ENCODE measurements around the gene GATC. TPM values are rescaled to one million over a fixed set of nuclear protein-coding genes. Genes with fewer than 3 reads are reported as not detected.
A peak's percentile ranks its signal among the peaks of the same experiment; 100 is the strongest.
"Not testable (repeated sequence)": the region's sequence is repeated elsewhere in the genome, so short reads cannot be mapped to it uniquely, and the experiment has no call there.

GATC gene
- polyA plus RNA-seq, 4 donors = 23.5 to 36.0 (median 35.3) TPM

- DNase-seq (ENCODE audit: low read depth in 4 of 4, low spot score in 3 of 4) = no peak
Observed at GRCh38 chr12:120468821-120469449, 22.7 kb downstream of the GATC start.

- peak; percentile 90 to 93 (median 92) for DNase-seq (ENCODE audit: low read depth in 4 of 4, low spot score in 3 of 4)
Observed at GRCh38 chr12:120469450-120470149, 23.4 kb downstream of the GATC start, which contains the start of gene SRSF9. Gene SRSF9 (minus strand): TSS chr12:120469748. CDS start chr12:120469609, 139 bp downstream.

DNA sequence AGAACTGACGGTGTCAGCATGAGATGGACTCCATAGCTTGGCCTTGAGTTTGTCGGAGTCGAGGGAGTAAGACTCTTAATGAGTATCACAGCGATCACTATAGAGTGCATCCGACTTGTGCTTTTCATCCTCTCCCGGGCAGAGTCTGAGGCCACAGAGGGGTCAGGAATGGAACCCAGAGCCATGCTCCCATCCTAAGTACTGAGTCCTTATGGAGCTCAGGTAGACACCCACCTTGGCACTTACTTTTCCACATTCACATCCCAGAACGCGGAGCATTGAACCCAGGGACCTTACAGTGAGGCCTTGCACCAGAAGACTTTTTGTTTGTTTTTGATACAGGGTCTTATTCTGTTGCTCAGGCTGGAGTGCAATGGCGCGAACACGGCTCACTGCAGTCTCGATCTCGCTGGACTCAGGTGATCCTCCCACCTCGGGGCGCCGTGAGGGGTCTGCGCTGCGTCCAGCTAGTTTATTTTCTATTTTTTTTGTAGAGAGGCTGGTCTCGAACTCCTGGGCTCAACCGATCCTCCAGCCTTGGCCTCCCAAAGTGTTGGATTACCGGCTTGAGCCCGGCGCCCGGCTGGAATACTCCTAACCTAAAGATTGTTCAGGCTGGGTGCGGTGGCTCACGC lies 24.0 kb downstream of the GATC start:
- no peak for DNase-seq (ENCODE audit: low read depth in 4 of 4, low spot score in 3 of 4)

DNA sequence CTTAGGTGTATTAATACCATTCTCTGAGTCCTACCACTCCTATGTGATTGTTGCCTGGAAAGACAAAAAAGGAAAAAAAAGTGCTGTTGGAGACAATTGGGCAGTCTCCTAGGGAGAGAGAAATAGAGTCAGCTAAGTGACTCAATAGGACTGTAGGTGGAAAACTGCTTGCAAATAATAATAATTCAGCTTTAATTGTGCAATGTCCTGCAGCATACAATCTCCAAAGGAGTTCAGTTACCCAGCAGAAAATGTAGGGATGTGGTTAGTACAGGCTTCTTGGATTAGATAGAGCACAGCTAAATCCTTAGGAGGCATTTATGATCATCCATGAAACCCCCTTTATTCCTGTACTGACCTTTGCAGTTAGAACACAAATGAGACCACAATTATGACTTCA lies 26.3 kb downstream of the GATC start:
- DNase-seq (ENCODE audit: low read depth in 4 of 4, low spot score in 3 of 4) = no peak

DNA sequence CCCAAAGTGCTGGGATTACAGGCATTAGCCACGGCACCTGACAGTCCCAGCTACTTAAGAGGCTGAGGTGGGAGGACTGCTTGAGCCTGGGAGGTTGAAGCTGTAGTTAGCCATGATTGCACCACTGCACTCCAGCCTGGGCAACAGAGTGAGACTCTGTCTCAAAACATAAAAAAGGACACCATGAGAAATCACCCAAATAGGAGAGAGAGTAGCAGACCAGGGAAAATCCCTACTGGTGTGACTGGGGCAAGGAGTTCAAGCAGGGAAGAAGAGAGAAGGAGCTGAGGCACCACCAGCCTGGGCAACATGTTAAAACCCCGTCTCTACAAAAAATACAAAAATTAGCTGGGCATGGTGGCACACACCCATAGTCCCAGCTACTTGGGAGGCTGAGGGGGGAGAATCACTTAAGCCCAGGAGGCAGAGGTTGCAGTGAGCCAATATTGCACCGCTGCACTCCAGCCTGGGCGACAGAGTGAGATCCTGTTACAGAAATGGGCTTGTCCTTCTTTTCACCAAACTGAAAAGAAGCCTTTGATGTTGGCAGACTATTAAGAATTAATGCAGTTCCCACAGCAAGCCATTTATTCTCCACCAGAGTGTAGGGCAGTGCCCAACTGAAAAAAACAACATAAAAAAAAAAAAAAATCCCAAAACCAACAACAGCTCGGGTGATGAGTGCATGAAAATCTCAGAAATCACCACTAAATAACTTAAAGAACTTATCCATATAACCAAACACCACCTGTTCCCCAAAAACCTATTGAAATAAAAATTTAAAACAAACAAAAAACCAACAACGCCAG lies 27.8 kb downstream of the GATC start:
- no peak for DNase-seq (ENCODE audit: low read depth in 4 of 4, low spot score in 3 of 4)

- no peak for DNase-seq (ENCODE audit: low read depth in 4 of 4, low spot score in 3 of 4)
Observed at GRCh38 chr12:120474616-120474960, 28.3 kb downstream of the GATC start.

GRCh38 chr12:120475643-120476042 lies 29.4 kb downstream of the GATC start:
- DNase-seq (ENCODE audit: low read depth in 4 of 4, low spot score in 3 of 4) = no peak

DNA sequence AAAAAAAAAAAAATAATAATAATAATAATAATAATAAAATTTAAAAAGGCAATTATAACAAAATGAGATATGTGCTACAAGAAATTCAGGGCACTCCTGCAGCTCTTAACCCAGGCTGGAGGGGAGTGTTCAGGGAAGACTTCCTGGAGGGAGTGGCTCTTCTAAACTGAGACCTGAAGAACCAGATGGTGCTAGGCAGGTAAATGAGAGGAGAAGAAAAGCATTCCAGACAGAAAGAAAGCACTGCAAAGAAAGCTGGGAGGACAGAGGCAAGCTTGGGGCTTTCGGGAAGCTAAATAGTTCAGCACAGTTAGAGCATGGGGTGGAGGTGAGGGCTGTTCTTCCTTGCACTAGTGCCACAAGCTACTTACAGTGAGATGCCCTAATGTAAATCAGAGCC lies 33.2 kb downstream of the GATC start:
- no peak for DNase-seq (ENCODE audit: low read depth in 4 of 4, low spot score in 3 of 4)

DNA sequence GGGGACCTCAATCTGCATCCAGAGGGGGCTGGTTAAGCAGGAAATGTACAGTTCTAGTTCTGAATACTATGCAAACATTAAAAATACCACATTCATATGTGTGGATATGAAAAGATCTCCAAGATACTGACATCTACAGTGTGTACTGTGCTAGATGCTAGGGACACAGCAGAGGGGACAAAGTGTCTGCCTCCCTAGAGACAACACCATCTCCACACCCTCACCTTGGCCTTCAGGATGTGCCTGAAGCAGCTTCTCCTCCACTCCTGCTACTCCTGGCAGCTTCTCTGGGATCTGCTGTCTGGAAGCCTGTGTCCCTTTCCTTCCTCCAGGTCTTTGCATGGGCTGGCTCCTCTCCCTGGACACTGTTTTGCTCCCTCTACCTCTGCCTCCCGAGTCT lies 34.0 kb downstream of the GATC start:
- DNase-seq (ENCODE audit: low read depth in 4 of 4, low spot score in 3 of 4) = no peak

- DNase-seq (ENCODE audit: low read depth in 4 of 4, low spot score in 3 of 4) = no peak
Observed at GRCh38 chr12:120481022-120481767, 35.0 kb downstream of the GATC start.

DNA sequence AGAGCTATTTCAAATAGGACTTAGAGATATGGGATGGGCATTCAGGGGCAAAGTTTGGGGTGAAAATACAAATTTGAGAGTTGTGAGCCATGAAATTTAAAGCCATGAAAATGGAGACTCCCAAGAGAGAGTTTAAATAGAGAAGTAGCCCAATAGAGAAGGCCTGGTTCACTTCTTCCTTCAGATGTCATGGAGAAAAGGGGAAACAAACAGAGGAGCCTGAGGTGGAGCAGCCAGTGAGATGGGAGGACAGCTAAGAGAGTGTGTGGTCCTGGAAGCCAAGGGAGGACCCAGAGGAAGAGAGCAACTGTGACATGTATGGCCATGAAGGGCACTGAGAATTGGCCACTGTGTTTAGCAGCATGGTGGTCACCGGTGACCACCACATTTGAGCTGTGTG lies 37.4 kb downstream of the GATC start:
- no peak for DNase-seq (ENCODE audit: low read depth in 4 of 4, low spot score in 3 of 4)

GRCh38 chr12:120485961-120486881 lies 40.0 kb downstream of the GATC start:
- no peak for DNase-seq (ENCODE audit: low read depth in 4 of 4, low spot score in 3 of 4)

GRCh38 chr12:120487552-120487951 lies 41.3 kb downstream of the GATC start:
- DNase-seq (ENCODE audit: low read depth in 4 of 4, low spot score in 3 of 4) = not testable (repeated sequence)

DNA sequence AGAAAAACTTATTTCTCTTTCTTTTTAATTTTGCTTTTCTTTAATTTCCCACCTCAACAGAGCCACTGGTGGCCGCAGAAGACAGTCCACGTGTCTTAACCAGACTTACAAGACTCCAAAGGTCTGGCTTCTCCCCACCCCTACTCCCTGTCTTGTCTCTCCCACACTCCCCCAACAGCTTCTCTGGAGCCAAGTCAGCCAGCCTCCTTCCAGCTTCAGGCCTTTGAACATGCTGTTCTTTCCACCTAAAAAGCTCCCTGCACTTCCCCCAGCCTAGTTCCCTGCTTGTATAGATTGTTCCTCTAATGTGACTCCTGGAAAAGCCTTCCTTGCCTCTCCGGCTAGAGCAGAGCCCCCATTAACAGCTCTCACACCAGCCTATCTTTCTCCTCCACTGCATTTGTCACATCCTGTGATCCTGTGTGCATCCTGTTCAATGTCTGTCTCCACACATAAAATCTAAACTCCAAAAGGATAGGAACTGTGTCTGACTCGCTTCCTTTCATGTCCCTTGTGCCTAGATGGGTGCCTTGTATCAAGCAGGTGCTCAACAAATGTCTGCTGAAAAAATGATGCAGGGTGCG lies 41.9 kb downstream of the GATC start:
- DNase-seq (ENCODE audit: low read depth in 4 of 4, low spot score in 3 of 4) = no peak

DNA sequence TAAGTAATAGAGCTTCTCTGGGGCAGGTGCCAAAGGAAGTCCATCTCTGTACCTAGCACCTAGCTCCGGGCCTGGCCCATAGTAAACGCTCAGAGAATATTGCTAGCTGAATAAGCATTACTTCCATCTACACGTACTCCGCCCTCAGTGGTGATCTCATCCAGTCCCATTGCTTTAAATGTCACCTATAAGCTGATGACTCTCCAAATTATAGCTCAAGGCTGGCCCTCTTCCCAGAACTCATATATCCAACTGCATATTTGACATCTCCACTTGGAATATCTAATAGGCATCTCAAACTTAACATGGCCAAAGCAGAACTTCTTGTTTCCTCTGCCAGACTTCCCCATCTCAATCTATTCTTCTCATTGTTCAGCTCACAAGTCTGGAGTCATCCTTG lies 42.8 kb downstream of the GATC start:
- no peak for DNase-seq (ENCODE audit: low read depth in 4 of 4, low spot score in 3 of 4)

GRCh38 chr12:120490325-120490724 lies 44.1 kb downstream of the GATC start:
- DNase-seq (ENCODE audit: low read depth in 4 of 4, low spot score in 3 of 4) = no peak

- no peak for DNase-seq (ENCODE audit: low read depth in 4 of 4, low spot score in 3 of 4)
Observed at GRCh38 chr12:120490833-120491512, 44.7 kb downstream of the GATC start.

DNA sequence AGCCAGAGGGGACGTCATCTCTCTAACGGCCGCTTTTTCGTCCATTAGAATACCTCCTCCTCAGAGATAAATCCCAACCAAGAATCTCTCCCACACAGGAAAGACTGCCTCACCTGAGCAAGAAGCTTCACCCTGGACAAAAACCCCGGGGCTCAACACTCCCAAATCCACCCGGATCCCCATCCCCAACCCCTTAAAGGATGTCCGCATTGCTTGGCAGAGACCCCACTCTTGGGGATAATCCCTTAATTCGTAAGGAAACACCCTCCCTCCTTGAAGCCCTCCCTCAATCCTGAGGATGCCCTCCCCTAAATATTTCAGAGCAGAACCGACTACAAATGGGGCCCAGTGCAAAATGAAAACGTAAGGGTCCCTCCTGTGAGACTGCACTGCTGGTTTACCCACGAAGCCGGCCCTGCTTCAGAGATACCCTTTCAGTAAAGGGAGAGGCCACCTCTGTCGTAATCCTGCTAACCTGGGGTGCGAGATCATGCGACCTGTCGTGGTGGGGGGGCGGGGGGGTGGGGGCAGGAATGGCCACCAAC lies 49.0 kb downstream of the GATC start:
- no peak for DNase-seq (ENCODE audit: low read depth in 4 of 4, low spot score in 3 of 4)
